HG02588 (cell line): ENCODE data around the gene BBS9.
"Not testable (repeated sequence)": the region's sequence is repeated elsewhere in the genome, so short reads cannot be mapped to it uniquely, and the experiment has no call there.

Experiments
- ATAC-seq: cut with Tn5 transposase; IDR thresholded peaks from one replicate; pipeline ENCODE4 v1.9.1; 2021; ENCODE audit warnings: mild to moderate bottlenecking, moderate library complexity; ENCODE audit not compliant: unreplicated experiment

Gene BBS9

GRCh38 chr7:33423646-33424020 is 294.3 kb downstream of the BBS9 start:
- peak; percentile 86 for ATAC-seq

GRCh38 chr7:33425395-33425794 is 296.0 kb downstream of the BBS9 start:
- ATAC-seq = no peak

- no peak for ATAC-seq
Measured at GRCh38 chr7:33425929-33426678, 296.7 kb downstream of the BBS9 start.

DNA sequence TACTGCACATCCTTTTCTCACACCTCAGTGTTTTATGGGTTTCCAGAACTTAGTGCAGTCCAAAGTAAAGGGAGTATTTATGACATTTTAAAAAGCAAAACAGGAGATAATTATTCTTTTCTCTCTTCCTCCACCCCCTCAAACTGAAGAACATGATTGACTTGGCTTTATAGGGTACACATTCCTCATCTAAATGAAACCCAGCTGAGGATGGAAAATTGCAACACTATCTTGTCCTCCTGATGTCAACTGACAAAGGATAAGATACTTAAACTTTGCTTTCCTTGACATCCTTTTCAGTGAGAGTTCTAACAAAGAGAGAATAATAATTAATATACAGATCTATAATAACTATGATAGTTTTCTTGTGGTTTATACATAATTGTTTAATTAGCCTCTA is 299.1 kb downstream of the BBS9 start:
- ATAC-seq = no peak

GRCh38 chr7:33431543-33431942 is 302.2 kb downstream of the BBS9 start:
- ATAC-seq = no peak

- ATAC-seq = no peak
Measured at GRCh38 chr7:33432821-33433220, 303.5 kb downstream of the BBS9 start.

DNA sequence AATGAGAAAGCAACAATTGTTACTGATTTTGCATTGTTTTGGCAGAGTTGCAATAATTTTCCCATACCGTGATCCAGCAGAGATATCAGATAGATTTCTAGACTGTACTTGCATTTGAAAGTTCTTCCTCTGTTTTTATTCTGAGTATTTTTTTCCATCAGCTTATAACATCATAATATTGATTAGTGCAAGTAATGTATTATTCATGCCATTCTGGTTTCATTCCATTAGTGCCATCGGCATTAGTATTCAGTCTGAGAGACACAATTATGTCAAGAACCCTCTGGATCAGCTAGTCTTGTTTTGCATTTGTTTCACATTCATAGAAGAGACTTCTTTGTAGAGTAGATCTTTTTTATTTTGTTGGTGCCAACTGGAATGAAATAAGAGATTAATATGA is 304.0 kb downstream of the BBS9 start:
- no peak for ATAC-seq

DNA sequence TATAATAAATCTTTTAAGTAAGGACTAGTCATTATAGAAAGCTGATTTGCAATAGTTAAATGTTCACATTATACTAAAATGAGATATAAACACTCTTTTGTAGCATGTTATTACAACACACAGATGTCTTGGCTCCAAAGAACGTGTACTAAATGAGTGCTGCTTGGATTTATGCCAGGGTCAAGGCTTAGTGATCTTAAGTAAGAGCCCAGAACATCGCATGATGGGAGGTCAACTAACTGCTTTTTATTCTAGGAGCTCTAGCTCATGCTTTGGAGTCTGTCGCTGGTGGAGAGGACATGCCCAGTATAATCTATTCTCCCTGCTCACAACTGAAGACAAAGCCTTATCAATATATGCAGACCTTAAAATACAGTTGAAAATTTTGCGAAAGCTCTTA is 315.1 kb downstream of the BBS9 start:
- ATAC-seq = no peak

DNA sequence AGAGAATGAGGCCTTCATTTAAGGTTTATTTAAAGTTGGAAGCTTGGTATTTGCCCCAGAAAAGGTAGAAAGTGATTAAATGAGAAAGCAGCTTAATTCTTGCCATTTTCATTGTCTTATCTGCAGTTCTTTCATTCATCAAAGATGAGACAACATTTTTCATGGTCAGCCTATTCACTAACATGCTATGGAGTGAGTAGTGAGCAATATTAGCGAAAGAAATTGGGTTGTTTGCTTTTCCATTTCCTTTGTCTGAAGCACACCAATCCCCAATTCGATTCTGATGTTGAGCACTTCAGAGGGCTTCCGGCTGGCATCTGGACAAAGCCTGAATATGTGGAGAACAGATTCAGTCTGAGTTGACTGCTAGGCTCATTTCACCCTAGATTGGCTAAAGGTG is 317.2 kb downstream of the BBS9 start:
- ATAC-seq = no peak

GRCh38 chr7:33448035-33448434 is 318.7 kb downstream of the BBS9 start:
- ATAC-seq = no peak

DNA sequence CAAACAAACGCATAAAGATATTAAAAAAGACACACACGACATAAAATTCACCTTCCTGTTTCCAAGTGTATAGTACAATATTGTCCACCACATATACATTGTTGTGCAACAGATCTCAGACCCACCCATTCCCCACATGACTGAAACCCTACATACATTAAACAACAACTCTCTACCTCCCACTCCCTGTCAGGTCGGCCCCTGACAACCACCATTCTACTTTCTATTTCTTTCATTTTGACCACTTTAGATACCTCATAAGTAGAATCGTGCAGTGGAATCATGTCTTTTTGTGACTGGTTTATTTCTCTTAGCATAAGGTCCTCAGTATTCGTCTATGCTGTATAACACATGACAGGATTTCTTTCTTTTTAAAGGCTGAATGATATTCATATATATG is 320.5 kb downstream of the BBS9 start:
- no peak for ATAC-seq

DNA sequence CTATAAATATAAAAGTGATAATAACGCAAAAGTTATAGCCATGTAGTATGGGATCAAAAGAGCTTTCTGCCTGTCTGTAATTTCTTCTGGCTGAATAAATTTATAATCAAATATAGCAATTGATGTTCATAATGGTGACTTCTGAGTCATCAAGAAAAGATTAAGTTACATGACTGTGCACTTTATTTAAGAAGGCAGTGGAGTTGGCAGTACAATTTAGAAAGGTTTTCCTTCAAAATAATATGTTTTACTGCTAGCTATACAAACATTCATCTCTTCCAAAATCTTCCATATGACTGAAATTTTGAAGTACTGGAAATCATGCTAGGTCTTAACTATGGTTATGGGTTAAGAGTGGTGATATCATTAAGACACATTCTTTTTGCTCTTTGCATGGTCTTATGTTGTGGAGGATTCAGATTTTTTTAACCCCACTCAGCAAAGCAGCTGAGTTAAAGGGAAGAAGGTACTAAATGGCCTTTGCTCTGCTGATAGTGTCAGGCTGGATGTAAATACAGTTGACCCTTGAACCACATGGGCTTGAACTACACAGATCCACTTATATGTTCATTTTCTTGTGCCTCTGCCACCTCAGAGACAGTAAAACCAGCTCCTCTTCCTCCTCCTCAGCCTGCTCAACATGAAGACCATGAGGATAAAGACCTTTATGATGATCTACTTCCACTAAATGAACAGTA is 323.6 kb downstream of the BBS9 start:
- ATAC-seq = no peak

- ATAC-seq = no peak
Measured at GRCh38 chr7:33457039-33457438, 327.7 kb downstream of the BBS9 start.

- ATAC-seq = no peak
Measured at GRCh38 chr7:33458581-33458980, 329.2 kb downstream of the BBS9 start.

- no peak for ATAC-seq
Measured at GRCh38 chr7:33459340-33459751, 330.0 kb downstream of the BBS9 start.

DNA sequence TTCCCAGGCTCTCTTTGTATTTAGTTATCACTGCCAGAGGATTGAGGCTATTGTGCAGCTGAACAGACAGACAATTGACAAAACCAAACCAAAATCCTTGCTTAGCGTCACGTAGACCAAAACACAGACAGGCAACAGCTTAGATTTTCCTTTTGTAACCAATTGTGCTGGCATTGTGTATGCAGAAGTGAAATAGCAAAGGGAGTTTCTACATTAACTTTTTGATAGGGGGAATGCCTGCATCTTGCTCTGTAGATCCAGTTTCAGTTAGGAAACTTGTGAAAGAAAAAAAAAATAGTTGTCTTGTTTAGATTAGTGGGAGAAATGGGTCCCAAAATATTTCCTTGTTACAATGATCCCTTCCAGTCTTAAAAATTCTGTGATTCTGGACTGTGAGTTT is 333.8 kb downstream of the BBS9 start:
- no peak for ATAC-seq

DNA sequence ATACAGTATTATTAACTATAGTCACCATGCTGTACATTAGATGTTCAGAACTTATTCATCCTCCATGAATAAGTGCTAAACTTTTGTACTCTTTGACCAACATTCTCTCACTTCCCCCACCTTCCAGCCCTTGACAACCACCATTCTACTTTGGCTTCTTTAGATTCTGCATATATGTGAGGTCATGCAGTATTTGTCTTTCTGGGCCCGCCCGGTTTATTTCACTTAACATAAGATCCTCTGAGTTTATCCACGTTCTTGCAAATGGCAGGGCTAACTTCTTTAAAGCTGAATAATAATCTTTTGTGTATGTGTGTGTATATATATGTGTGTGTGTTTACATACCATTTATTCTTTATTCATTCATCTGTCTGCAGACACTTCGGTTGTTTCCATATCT is 336.8 kb downstream of the BBS9 start:
- ATAC-seq = no peak

GRCh38 chr7:33471636-33472242 is 342.4 kb downstream of the BBS9 start:
- ATAC-seq = peak; percentile 69

DNA sequence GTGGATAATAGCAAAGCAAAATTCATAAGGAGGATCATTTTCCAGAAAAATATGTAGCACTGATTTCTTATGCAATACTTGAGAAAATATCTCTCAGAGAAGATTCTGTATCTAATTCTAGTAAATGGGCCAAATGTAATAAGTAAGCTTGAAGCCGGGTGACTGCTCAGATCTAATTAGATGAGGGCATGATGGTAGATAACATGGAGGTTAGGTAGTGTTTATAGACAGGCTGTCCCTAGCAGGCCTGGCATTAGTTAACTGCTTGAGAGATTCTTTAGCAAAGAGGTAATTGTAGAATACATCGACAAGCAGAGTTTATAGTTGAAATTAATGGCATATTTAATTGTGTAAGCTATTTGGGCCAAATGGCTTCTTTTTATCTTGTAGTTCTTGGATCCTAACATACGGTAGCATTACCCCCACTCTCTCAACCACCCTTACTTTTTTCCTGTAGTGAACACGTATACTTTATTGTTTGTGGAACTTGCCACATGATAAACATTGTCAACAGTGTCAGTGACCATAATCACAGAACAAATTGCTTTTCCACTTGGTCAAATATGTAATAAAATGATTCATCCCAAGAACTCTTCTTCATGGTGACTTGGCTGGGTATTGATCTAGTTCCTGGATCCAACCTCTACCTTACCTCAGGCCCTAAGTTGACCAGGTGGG is 343.1 kb downstream of the BBS9 start:
- ATAC-seq = no peak

- ATAC-seq = no peak
Measured at GRCh38 chr7:33477719-33478480, 348.5 kb downstream of the BBS9 start.

DNA sequence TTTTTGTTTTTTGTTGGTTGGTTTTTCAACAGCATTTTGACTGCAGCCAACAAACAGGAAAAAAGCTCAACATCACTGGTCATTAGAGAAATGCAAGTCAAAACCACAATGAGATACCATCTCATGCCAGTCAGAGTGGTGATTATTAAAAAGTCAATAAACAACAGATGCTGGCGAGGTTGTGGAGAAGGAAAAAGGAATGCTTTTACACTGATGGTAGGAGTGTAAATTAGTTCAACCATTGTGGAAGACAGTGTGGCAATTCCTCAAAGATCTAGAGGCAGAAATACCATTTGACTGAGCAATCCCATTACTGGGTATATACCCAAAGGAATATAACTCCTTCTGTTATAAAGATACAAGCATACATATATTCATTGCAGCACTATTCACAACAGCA is 355.1 kb downstream of the BBS9 start:
- not testable (repeated sequence) for ATAC-seq
